Mesendoderm (in vitro differentiated cells): ENCODE measurements around the gene AKR1B1.

Source experiments
- DNase-seq: peaks from one replicate; pipeline ENCODE4 v3.0.0; 2013
- H2AK5ac ChIP-seq: 2 replicates; pipeline ENCODE4 v1.6.1; 2013; ENCODE audit warnings: low read length, inconsistent platforms
- H2BK120ac ChIP-seq: 2 replicates; pipeline ENCODE4 v1.6.1; 2013; ENCODE audit warnings: low read depth, mild to moderate bottlenecking, low read length, moderate library complexity, mixed read lengths
- H2BK15ac ChIP-seq: replicated peaks from 2 replicates; pipeline ENCODE4 v1.6.1; 2013; ENCODE audit warnings: low read depth, mild to moderate bottlenecking, moderate library complexity
- H2BK5ac ChIP-seq: 2 replicates; pipeline ENCODE4 v1.6.1; 2013; ENCODE audit warnings: low read length, inconsistent platforms
- H3K18ac ChIP-seq: 2 replicates; pipeline ENCODE4 v1.6.1; 2013; ENCODE audit warnings: mild to moderate bottlenecking, low read length, mixed read lengths
- H3K23ac ChIP-seq: one replicate; pipeline ENCODE4 v1.6.1; 2013; ENCODE audit warnings: low read length
- H3K27ac ChIP-seq: 2 replicates; pipeline ENCODE4 v1.5.1; 2013; ENCODE audit warnings: low read depth, mild to moderate bottlenecking, inconsistent platforms, low read length, moderate library complexity
- H3K27me3 ChIP-seq: 2 replicates; pipeline ENCODE4 v1.6.1; 2013; ENCODE audit warnings: low read length, control low read depth, mild to moderate bottlenecking, inconsistent platforms; ENCODE audit not compliant: insufficient read depth, poor library complexity
- H3K36me3 ChIP-seq: 2 replicates; pipeline ENCODE4 v1.6.1; 2013; ENCODE audit warnings: low read length, inconsistent platforms; ENCODE audit not compliant: control insufficient read depth, insufficient read depth
- H3K4ac ChIP-seq: one replicate; pipeline ENCODE4 v1.6.1; 2013; ENCODE audit warnings: low read depth, mild to moderate bottlenecking, low read length, moderate library complexity
- H3K4me1 ChIP-seq: 2 replicates; pipeline ENCODE4 v1.6.1; 2013; ENCODE audit warnings: low read depth, low read length, inconsistent platforms; ENCODE audit not compliant: control insufficient read depth
- H3K4me2 ChIP-seq: 2 replicates; pipeline ENCODE4 v1.6.1; 2013; ENCODE audit warnings: low read length
- H3K4me3 ChIP-seq: 2 replicates; pipeline ENCODE4 v1.5.1; 2013; ENCODE audit warnings: mild to moderate bottlenecking, low read length
- H3K56ac ChIP-seq: one replicate; pipeline ENCODE4 v1.6.1; 2013; ENCODE audit warnings: low read length
- H3K79me1 ChIP-seq: 2 replicates; pipeline ENCODE4 v1.6.1; 2013; ENCODE audit warnings: low read length, inconsistent platforms
- H3K79me2 ChIP-seq: 2 replicates; pipeline ENCODE4 v1.6.1; 2013; ENCODE audit warnings: mild to moderate bottlenecking, low read length; ENCODE audit not compliant: control insufficient read depth, insufficient read depth
- H3K9ac ChIP-seq: 2 replicates; pipeline ENCODE4 v1.6.1; 2013; ENCODE audit warnings: low read length, inconsistent platforms
- H4K5ac ChIP-seq: one replicate; pipeline ENCODE4 v1.6.1; 2013; ENCODE audit warnings: low read length
- H4K8ac ChIP-seq: one replicate; pipeline ENCODE4 v1.6.1; 2013; ENCODE audit warnings: low read depth, mild to moderate bottlenecking, control low read depth, low read length, moderate library complexity
- WGBS: extraction: QIAGEN DNeasy Blood & Tissue Kit; methylation state at CpG from one replicate; pipeline ENCODE4 v1.1.7; 2013; ENCODE audit warnings: low lambda C conversion rate, missing lambda C conversion rate; ENCODE audit not compliant: insufficient coverage; ENCODE audit errors: extremely low coverage; 5-methylcytosine and 5-hydroxymethylcytosine counted together

The AKR1B1 gene

GRCh38 chr7:134396031-134396430, 62.9 kb downstream of the AKR1B1 start:
- Histone ChIP-seq H3K27ac (no peak overlapping the region), H3K4ac (no peak overlapping the region), H3K9ac (no peak overlapping the region), H2BK5ac (no peak overlapping the region), H3K4me3 (no peak overlapping the region), H3K23ac (no peak overlapping the region), H4K8ac (no peak overlapping the region), H3K79me2 (no peaks in the 10 kb centered on the region), H3K27me3 (no peaks in the 10 kb centered on the region), H2BK120ac (no peak overlapping the region), H3K4me2 (no peak overlapping the region), H3K18ac (no peak overlapping the region), H3K4me1 (no peaks in the 10 kb centered on the region), H3K56ac (no peak overlapping the region), H4K5ac (no peak overlapping the region), H2BK15ac (no peak overlapping the region), H2AK5ac (no peak overlapping the region), H3K36me3 (no peaks in the 10 kb centered on the region), H3K79me1 (no peaks in the 10 kb centered on the region)
- WGBS: no CpG with 5 or more reads among the region's 5 CpGs
- DNase-seq: no peak

DNA sequence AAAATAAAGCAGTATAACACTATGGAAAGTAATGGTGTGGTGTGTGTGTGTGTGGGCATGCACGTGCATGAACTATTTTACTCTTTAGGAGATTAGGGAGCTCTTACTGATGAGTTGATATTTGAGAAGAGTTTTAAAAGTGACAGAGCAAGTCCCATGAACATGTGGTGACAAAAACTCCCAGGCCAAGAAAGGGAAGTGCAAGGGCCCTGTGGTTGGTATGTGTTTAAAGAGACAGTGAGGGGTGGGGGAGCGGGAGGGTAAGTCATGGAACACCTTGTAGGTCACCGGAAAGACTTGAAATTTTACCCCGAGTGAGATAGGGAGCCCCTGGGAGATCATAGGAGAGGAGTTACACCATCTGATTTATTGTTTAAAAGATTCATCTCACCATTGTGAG, 63.3 kb downstream of the AKR1B1 start:
- Histone ChIP-seq H3K36me3 (no peaks in the 10 kb centered on the region), H3K27ac (no peak overlapping the region), H3K27me3 (no peaks in the 10 kb centered on the region), H3K56ac (no peak overlapping the region), H3K4me3 (no peak overlapping the region), H3K9ac (no peak overlapping the region), H4K5ac (no peak overlapping the region), H3K4ac (no peak overlapping the region), H2BK15ac (no peak overlapping the region), H3K23ac (no peak overlapping the region), H3K18ac (no peak overlapping the region), H3K79me1 (no peaks in the 10 kb centered on the region), H4K8ac (no peak overlapping the region), H3K4me2 (no peak overlapping the region), H3K4me1 (no peaks in the 10 kb centered on the region), H2BK120ac (no peak overlapping the region), H3K79me2 (no peaks in the 10 kb centered on the region), H2AK5ac (no peak overlapping the region), H2BK5ac (no peak overlapping the region)
- no CpG with 5 or more reads among the region's 4 CpGs for WGBS
- no peak for DNase-seq

DNA sequence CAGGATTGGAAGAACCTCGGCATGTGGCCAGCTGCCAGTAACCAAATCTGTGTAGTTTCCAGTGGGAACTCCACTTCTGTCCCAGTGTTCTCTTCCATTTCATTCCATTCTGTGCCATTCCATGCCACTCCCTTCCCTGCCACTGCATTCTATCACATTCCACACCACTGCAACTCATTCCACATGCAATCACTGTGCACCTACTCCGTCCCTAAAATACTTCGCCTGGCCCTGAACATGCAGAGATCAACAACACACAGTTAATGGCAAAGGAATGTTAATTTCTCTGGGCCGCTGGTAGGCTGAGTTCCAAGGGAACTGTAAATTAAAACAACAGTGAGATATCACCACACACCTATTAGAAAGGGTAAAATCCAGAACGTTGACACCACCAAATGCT, 64.8 kb downstream of the AKR1B1 start:
- Histone ChIP-seq H3K79me2 (no peaks in the 10 kb centered on the region), H2BK5ac (no peak overlapping the region), H2BK120ac (no peak overlapping the region), H3K4me3 (no peak overlapping the region), H3K56ac (no peak overlapping the region), H3K4ac (no peak overlapping the region), H3K79me1 (no peaks in the 10 kb centered on the region), H3K4me2 (no peak overlapping the region), H4K8ac (no peak overlapping the region), H3K27ac (no peak overlapping the region), H2BK15ac (no peak overlapping the region), H3K4me1 (no peaks in the 10 kb centered on the region), H3K23ac (no peak overlapping the region), H3K9ac (no peak overlapping the region), H3K18ac (no peak overlapping the region), H2AK5ac (no peak overlapping the region), H3K27me3 (no peaks in the 10 kb centered on the region), H3K36me3 (no peaks in the 10 kb centered on the region), H4K5ac (no peak overlapping the region)
- DNase-seq: no peak
- WGBS: no CpG with 5 or more reads among the region's 5 CpGs
